ENCODE results near the gene PPP1R3E. TPM values are rescaled to one million over a fixed set of nuclear protein-coding genes. Genes with fewer than 3 reads are reported as not detected.

The PPP1R3E gene
- total and polyA plus RNA-seq, 2 of the 13 experiments (the other 11 are each of a cell fraction or from before 2014, with no cell fraction given) = 16.5 to 26.5 TPM

- TF ChIP-seq, protein P1, sequence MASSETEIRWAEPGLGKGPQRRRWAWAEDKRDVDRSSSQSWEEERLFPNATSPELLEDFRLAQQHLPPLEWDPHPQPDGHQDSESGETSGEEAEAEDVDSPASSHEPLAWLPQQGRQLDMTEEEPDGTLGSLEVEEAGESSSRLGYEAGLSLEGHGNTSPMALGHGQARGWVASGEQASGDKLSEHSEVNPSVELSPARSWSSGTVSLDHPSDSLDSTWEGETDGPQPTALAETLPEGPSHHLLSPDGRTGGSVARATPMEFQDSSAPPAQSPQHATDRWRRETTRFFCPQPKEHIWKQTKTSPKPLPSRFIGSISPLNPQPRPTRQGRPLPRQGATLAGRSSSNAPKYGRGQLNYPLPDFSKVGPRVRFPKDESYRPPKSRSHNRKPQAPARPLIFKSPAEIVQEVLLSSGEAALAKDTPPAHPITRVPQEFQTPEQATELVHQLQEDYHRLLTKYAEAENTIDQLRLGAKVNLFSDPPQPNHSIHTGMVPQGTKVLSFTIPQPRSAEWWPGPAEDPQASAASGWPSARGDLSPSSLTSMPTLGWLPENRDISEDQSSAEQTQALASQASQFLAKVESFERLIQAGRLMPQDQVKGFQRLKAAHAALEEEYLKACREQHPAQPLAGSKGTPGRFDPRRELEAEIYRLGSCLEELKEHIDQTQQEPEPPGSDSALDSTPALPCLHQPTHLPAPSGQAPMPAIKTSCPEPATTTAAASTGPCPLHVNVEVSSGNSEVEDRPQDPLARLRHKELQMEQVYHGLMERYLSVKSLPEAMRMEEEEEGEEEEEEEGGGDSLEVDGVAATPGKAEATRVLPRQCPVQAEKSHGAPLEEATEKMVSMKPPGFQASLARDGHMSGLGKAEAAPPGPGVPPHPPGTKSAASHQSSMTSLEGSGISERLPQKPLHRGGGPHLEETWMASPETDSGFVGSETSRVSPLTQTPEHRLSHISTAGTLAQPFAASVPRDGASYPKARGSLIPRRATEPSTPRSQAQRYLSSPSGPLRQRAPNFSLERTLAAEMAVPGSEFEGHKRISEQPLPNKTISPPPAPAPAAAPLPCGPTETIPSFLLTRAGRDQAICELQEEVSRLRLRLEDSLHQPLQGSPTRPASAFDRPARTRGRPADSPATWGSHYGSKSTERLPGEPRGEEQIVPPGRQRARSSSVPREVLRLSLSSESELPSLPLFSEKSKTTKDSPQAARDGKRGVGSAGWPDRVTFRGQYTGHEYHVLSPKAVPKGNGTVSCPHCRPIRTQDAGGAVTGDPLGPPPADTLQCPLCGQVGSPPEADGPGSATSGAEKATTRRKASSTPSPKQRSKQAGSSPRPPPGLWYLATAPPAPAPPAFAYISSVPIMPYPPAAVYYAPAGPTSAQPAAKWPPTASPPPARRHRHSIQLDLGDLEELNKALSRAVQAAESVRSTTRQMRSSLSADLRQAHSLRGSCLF (CRISPR knock-in tag; IDR thresholded peaks at IDR 0.05; ENCODE audit: borderline replicate concordance) = peak; percentile 72; the same call in 1 of the 2 replicates
- peak; percentile 99 for TF ChIP-seq ZZZ3 (CRISPR knock-in tag; IDR thresholded peaks at IDR 0.05; ENCODE audit: borderline replicate concordance)
- peak; percentile 74 for TF ChIP-seq AHR (CRISPR knock-in tag; IDR thresholded peaks at IDR 0.05)
- peak; percentile 69 to 96; a peak in 3 of 4 replicates for TF ChIP-seq KLF16 (CRISPR knock-in tag; IDR thresholded peaks at IDR 0.05)
- TF ChIP-seq PRPF4 (IDR thresholded peaks at IDR 0.05; ENCODE audit: low read depth, low read length, poor library complexity, severe bottlenecking) = peak; percentile 98
- no peak for TF ChIP-seq EZH2 (conservative IDR thresholded peaks at IDR 0.05; ENCODE audit: low read depth, low read length)
- peak; percentile 10 for TF ChIP-seq CTCF (CRISPR knock-in tag; IDR thresholded peaks at IDR 0.05)
- no peak for TF ChIP-seq FOXP1 (IDR thresholded peaks at IDR 0.05)
- peak; percentile 21; the same call in 1 of the 2 replicates for TF ChIP-seq FOXP1 (CRISPR knock-in tag; IDR thresholded peaks at IDR 0.05)
- TF ChIP-seq ZNF512B (CRISPR knock-in tag; IDR thresholded peaks at IDR 0.05; ENCODE audit: borderline replicate concordance) = 0 out of 2 replicates have a peak, but pooled peaks have one; percentile 15
- TF ChIP-seq POGK (CRISPR knock-in tag; conservative IDR thresholded peaks at IDR 0.05) = peak; percentile 91
- peak; percentile 50 for TF ChIP-seq GATA4 (IDR thresholded peaks at IDR 0.05; ENCODE audit: borderline replicate concordance, low read depth)
- TF ChIP-seq ZNF883 (CRISPR knock-in tag; IDR thresholded peaks at IDR 0.05; ENCODE audit: not compliant biosample characterization) = peak; percentile 99
- TF ChIP-seq PLRG1 (conservative IDR thresholded peaks at IDR 0.05) = no peak
- peak; percentile 94 for TF ChIP-seq ZNF605 (CRISPR knock-in tag; IDR thresholded peaks at IDR 0.05)
Observed at GRCh38 chr14:23320584-23321571, 18.2 kb upstream of the PPP1R3E start, which contains the start of gene PABPN1 (continued).
